PC-3 (cell line): ENCODE measurements around the gene ERVK3-1.

Experiments used
- EZH2 ChIP-seq: fragments of 300-600 bp; sonication (generic); IDR thresholded peaks from one replicate; pipeline ENCODE4 v1.6.1; 2017; ENCODE audit warnings: antibody characterized with exemption, mild to moderate bottlenecking, low read length; ENCODE audit not compliant: unreplicated experiment
- EZH2phosphoT487 ChIP-seq: fragments of 300-600 bp; sonication (generic); IDR thresholded peaks from 2 replicates; pipeline ENCODE4 v1.6.1; 2018; ENCODE audit warnings: mild to moderate bottlenecking, antibody characterized with exemption, low read length, borderline replicate concordance
- TF ChIP-seq, protein P1 (sequence below): fragments of 300-600 bp; sonication (generic); conservative IDR thresholded peaks from 2 replicates; pipeline ENCODE4 v1.5.1; 2017; ENCODE audit warnings: antibody characterized with exemption, low read depth, mild to moderate bottlenecking, low read length

DNA sequence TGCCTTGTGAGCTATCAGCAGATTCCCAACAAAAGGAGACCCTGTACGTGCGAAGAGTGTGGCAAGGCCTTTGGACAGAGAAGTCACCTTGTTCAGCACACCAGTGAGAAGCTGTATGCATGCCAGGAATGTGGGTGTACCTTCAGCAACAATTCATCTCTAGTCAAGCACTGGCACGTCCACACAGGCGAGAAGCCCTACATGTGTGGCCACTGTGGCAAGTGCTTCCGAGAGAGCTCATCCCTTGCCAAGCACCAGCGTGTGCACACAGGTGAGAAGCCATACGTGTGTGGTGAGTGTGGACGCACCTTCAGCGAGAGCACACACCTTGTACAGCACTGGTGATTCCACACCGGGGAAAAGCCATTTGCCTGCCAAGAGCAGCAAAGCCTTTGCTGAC lies 14.1 kb downstream of the ERVK3-1 start:
- TF ChIP-seq EZH2: no peak
- TF ChIP-seq, protein P1, sequence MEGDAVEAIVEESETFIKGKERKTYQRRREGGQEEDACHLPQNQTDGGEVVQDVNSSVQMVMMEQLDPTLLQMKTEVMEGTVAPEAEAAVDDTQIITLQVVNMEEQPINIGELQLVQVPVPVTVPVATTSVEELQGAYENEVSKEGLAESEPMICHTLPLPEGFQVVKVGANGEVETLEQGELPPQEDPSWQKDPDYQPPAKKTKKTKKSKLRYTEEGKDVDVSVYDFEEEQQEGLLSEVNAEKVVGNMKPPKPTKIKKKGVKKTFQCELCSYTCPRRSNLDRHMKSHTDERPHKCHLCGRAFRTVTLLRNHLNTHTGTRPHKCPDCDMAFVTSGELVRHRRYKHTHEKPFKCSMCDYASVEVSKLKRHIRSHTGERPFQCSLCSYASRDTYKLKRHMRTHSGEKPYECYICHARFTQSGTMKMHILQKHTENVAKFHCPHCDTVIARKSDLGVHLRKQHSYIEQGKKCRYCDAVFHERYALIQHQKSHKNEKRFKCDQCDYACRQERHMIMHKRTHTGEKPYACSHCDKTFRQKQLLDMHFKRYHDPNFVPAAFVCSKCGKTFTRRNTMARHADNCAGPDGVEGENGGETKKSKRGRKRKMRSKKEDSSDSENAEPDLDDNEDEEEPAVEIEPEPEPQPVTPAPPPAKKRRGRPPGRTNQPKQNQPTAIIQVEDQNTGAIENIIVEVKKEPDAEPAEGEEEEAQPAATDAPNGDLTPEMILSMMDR: no peak
- no peak for TF ChIP-seq EZH2phosphoT487
